HepG2 (cell line): ENCODE measurements around the gene SMOC1. TPM values are rescaled to one million over a fixed set of nuclear protein-coding genes. Genes with fewer than 3 reads are reported as not detected.

Source experiments
- FOXA3 ChIP-seq: IDR thresholded peaks from 2 replicates; pipeline ENCODE4 v1.6.1; 2016; ENCODE audit warnings: missing genetic modification reagents, missing compliant biosample characterization
- HMG20A ChIP-seq: IDR thresholded peaks from 2 replicates; pipeline ENCODE4 v1.6.1; 2016; ENCODE audit warnings: borderline replicate concordance
- HMGXB4 ChIP-seq, 2 experiments: sonication (generic) in 1 of 2; formaldehyde crosslinking in 1 of 2; IDR thresholded peaks; 2 replicates each; pipeline versions ENCODE4 v1.4.0 to v1.6.1; 2018 to 2020; ENCODE audit warnings: missing genetic modification reagents in 2 of 2, borderline replicate concordance in 1 of 2, low read depth in 1 of 2, mild to moderate bottlenecking in 1 of 2, missing biosample characterization in 1 of 2
- HNF1A ChIP-seq, 2 experiments: sonication (generic) in 1 of 2; formaldehyde crosslinking in 1 of 2; IDR thresholded peaks; 2 replicates each; pipeline versions ENCODE4 v1.4.0 to v1.6.1; 2016 to 2020; ENCODE audit warnings: borderline replicate concordance in 1 of 2, low read depth in 1 of 2, mild to moderate bottlenecking in 1 of 2, missing genetic modification reagents in 1 of 2
- MEF2D ChIP-seq: sonication (generic); formaldehyde crosslinking; IDR thresholded peaks from 2 replicates; pipeline ENCODE4 v1.5.1; 2020; ENCODE audit warnings: mild to moderate bottlenecking, missing genetic modification reagents
- NFE2 ChIP-seq: sonication (generic); formaldehyde crosslinking; IDR thresholded peaks from 2 replicates; pipeline ENCODE4 v1.4.0; 2020; ENCODE audit warnings: missing genetic modification reagents
- PAX8 ChIP-seq: sonication (generic); formaldehyde crosslinking; IDR thresholded peaks from 2 replicates; pipeline ENCODE4 v1.8.0; 2022; ENCODE audit warnings: mild to moderate bottlenecking, missing genetic modification reagents, borderline replicate concordance
- PAXIP1 ChIP-seq: sonication (generic); formaldehyde crosslinking; conservative IDR thresholded peaks from 2 replicates; pipeline ENCODE4 v1.4.0; 2020; ENCODE audit warnings: mild to moderate bottlenecking, missing genetic modification reagents, moderate library complexity
- PITX1 ChIP-seq: sonication (generic); formaldehyde crosslinking; IDR thresholded peaks from 2 replicates; pipeline ENCODE4 v1.5.1; 2020; ENCODE audit warnings: mild to moderate bottlenecking, missing genetic modification reagents
- RBM22 ChIP-seq: fragments of 200-400 bp; formaldehyde crosslinking; optimal IDR thresholded peaks from 2 replicates; pipeline ENCODE3; 2017; ENCODE audit warnings: mild to moderate bottlenecking, low read length, moderate library complexity
- SCMH1 ChIP-seq: sonication (generic); formaldehyde crosslinking; IDR thresholded peaks from 2 replicates; pipeline ENCODE4 v1.9.0; 2021; ENCODE audit warnings: missing genetic modification reagents, mild to moderate bottlenecking, borderline replicate concordance
- SIX1 ChIP-seq: sonication (generic); formaldehyde crosslinking; IDR thresholded peaks from 2 replicates; pipeline ENCODE4 v1.4.0; 2020; ENCODE audit warnings: missing genetic modification reagents, borderline replicate concordance
- SRSF9 ChIP-seq: fragments of 200-400 bp; formaldehyde crosslinking; IDR thresholded peaks from 2 replicates; pipeline ENCODE4 v1.6.1; 2018; ENCODE audit warnings: borderline replicate concordance, mild to moderate bottlenecking, low read depth, low read length; ENCODE audit not compliant: insufficient read depth, poor library complexity, severe bottlenecking
- ZFP82 ChIP-seq: sonication (generic); formaldehyde crosslinking; IDR thresholded peaks from 2 replicates; pipeline ENCODE4 v1.5.1; 2020; ENCODE audit warnings: mild to moderate bottlenecking, missing genetic modification reagents, borderline replicate concordance
- ZNF501 ChIP-seq: sonication (generic); formaldehyde crosslinking; IDR thresholded peaks from 2 replicates; pipeline ENCODE4 v1.5.1; 2020; ENCODE audit warnings: mild to moderate bottlenecking, moderate library complexity, missing genetic modification reagents
- ZNF883 ChIP-seq: sonication (generic); formaldehyde crosslinking; IDR thresholded peaks from 2 replicates; pipeline ENCODE4 v1.5.1; 2020; ENCODE audit warnings: mild to moderate bottlenecking, missing genetic modification reagents; ENCODE audit errors: not compliant biosample characterization
- polyA plus RNA-seq, 8 experiments: library from polyadenylated mRNA; depleted of rRNA in 3 of 8; stranded (reverse) in 7 of 8; unstranded in 1 of 8; fragments of >200 nt; fragmentation: Illumina TruSeq in 4 of 8; extraction: Trizol in 4 of 8; gene quantifications; 2 replicates each; pipeline versions ENCODE4 v1.2.1 to v1.2.3, GENCODE V29; 2011 to 2016; ENCODE audit warnings: low read depth in 4 of 8, missing spikeins in 1 of 8, mixed read lengths in 1 of 8; ENCODE audit not compliant: insufficient read depth in 1 of 8
- total RNA-seq, 5 experiments: library from RNA; depleted of rRNA; stranded (reverse); fragments of >200 nt; fragmentation: Illumina TruSeq; extraction: Trizol; gene quantifications; 2 replicates each; pipeline ENCODE4 v1.2.3, GENCODE V29; 2016; ENCODE audit warnings: low read depth in 1 of 5
- TF ChIP-seq, protein P1 (sequence below): sonication (generic); formaldehyde crosslinking; IDR thresholded peaks from 2 replicates; pipeline ENCODE4 v1.4.0; 2020; ENCODE audit warnings: missing genetic modification reagents

The SMOC1 gene
- total and polyA plus RNA-seq, 2 of the 13 experiments (the other 11 are each of a cell fraction or from before 2014, with no cell fraction given) = 17.8 to 35.6 TPM

DNA sequence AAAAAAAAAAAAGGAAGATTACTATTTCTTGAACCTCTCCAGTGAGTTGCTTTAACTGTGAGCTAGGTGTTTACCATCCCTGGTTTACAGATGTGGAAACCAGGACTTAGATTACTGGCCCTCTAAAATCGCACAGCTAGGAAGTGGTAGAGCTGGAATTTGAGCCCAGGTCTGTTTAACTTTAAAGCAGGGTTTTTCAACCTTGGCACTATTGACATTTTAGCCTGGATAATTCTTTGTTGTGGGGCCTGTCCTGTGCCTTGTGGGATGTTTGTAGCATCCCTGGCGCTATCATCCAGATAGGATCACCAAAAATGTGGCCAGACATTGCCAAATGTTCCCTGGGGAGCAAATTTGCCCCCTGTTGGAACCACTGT lies 28.5 kb upstream of the SMOC1 start (continued):
- TF ChIP-seq PAX8 = 0 out of 2 replicates have a peak, but pooled peaks have one; percentile 22
- no peak; the same call in none of the 2 replicates for TF ChIP-seq MEF2D
- no peak for TF ChIP-seq SCMH1 (CRISPR knock-in tag)
- 0 out of 2 replicates have a peak, but pooled peaks have one; percentile 63 for TF ChIP-seq PITX1 (CRISPR knock-in tag)
- no peak for TF ChIP-seq ZNF501 (CRISPR knock-in tag)
- 0 out of 2 replicates have a peak, but pooled peaks have one; percentile 5 for TF ChIP-seq HMG20A
- TF ChIP-seq PAXIP1 = peak; percentile 92
- TF ChIP-seq SIX1 (CRISPR knock-in tag) = peak; percentile 44; the same call in 1 of the 2 replicates
- TF ChIP-seq, protein P1, sequence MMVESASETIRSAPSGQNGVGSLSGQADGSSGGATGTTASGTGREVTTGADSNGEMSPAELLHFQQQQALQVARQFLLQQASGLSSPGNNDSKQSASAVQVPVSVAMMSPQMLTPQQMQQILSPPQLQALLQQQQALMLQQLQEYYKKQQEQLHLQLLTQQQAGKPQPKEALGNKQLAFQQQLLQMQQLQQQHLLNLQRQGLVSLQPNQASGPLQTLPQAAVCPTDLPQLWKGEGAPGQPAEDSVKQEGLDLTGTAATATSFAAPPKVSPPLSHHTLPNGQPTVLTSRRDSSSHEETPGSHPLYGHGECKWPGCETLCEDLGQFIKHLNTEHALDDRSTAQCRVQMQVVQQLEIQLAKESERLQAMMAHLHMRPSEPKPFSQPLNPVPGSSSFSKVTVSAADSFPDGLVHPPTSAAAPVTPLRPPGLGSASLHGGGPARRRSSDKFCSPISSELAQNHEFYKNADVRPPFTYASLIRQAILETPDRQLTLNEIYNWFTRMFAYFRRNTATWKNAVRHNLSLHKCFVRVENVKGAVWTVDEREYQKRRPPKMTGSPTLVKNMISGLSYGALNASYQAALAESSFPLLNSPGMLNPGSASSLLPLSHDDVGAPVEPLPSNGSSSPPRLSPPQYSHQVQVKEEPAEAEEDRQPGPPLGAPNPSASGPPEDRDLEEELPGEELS (CRISPR knock-in tag) = peak; percentile 74
- no peak for TF ChIP-seq ZFP82
- TF ChIP-seq RBM22 = no peak
- peak; percentile 78 for TF ChIP-seq FOXA3 (CRISPR knock-in tag)
- TF ChIP-seq NFE2 (CRISPR knock-in tag) = no peak
- 0 out of 2 replicates have a peak, but pooled peaks have one; percentile 29 for TF ChIP-seq HNF1A (IDR thresholded peaks at IDR 0.05; ENCODE audit: low read depth)
- no peak for TF ChIP-seq HNF1A (CRISPR knock-in tag; IDR thresholded peaks at IDR 0.05; ENCODE audit: borderline replicate concordance)
- TF ChIP-seq ZNF883 (CRISPR knock-in tag) = no peak
- TF ChIP-seq HMGXB4 (CRISPR knock-in tag; IDR thresholded peaks at IDR 0.05; ENCODE audit: borderline replicate concordance in 1 of 2, low read depth in 1 of 2) = 0 out of 4 replicates have a peak, but pooled peaks of 1 of the 2 experiments have one; percentile 16
- no peak for TF ChIP-seq SRSF9
